Occipital lobe (tissue), 2 donors: ENCODE measurements around the gene CD14. TPM values are rescaled to one million over a fixed set of nuclear protein-coding genes. Genes with fewer than 3 reads are reported as not detected.
"Not testable (repeated sequence)": the region's sequence is repeated elsewhere in the genome, so short reads cannot be mapped to it uniquely, and the experiment has no call there.

ENCODE experiments used
- DNase-seq: peaks from one replicate; lab custom pipeline; 2025; lab: John Stamatoyannopoulos, UW
- total RNA-seq: library from RNA; depleted of rRNA; stranded (reverse); fragments of >200 nt; gene quantifications from one replicate; pipeline ENCODE4 v1.2.3, GENCODE V29; 2014

CD14 gene
- total RNA-seq, 1 donor from 2014 or later: 15.4 TPM

GRCh38 chr5:140596321-140596741, 36.6 kb downstream of the CD14 start:
- no peak for DNase-seq

DNA sequence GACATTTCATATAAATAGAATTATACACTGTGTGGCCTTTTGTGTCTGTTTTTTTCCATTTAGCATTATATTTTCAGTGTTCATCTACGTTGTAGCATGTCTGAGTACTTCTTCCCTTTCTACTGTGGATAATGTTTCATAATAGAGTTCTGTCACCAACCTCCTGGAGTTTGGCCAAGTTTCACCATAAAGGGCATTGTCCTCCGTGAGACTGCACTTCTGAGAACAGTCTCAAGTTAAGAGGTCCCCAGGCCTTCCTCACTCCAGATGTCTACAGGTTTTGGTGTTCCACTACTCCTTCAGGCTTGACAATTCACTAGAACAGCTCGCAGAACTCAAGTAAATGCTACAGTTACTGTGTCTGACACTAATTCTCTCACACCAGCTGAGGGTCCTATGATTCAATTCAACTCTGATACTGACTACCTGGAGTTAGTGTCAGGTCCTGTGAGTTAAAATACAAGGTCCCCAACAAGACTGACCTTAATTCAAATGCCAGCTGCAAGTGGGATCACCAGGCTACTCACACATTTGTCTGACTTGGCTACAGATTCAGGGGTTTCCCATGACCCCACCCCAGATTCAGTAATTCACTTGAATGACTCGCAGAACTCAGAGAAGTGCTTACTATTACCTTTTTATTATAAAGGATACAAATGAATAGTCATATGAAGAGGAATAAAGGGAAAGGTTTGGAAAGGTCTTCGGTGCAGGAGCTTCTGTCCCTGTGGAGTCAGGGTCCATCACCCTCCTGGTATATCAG, 37.3 kb downstream of the CD14 start:
- no peak for DNase-seq

- DNase-seq: no peak
Measured at GRCh38 chr5:140594169-140594568, 38.8 kb downstream of the CD14 start.

- not testable (repeated sequence) for DNase-seq
Measured at GRCh38 chr5:140593070-140593469, 39.9 kb downstream of the CD14 start.

GRCh38 chr5:140591747-140592372, 41.1 kb downstream of the CD14 start:
- DNase-seq: no peak

- DNase-seq: no peak
Measured at GRCh38 chr5:140590861-140591260, 42.1 kb downstream of the CD14 start.

DNA sequence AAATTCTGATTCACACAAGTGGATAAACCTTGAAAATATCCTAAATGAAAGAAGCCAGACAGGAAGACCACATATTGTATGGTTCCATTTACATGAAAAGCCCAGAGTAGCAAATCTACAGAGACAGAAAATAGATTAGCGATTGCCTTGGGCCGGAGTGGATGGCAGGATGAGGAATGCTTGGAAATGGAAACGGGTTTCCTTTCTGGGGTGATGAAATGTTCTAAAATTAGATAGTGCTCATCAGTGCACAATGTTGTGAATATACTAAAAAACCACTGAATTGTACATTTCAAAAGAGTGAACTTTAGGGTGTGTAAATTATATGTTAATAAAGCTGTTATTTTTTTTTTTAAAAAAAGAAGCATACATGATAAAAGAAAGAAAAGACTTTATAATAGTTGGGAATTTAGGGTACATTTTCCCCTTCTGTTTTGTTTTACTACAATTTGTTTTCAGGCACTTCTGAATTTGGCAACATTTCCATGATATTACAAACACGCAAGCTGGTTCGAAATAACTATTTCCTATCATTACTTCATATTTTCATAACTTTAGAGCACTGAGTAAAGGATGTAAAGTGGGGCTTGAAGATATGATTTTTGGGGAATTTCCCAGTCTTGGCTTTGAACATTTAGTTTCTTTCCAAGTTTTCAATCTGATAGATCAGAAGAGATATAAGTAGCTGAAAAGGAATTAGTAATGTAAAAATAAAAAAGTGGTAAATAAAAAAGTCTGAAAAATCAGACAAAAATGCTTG, 44.5 kb downstream of the CD14 start:
- DNase-seq: no peak

DNA sequence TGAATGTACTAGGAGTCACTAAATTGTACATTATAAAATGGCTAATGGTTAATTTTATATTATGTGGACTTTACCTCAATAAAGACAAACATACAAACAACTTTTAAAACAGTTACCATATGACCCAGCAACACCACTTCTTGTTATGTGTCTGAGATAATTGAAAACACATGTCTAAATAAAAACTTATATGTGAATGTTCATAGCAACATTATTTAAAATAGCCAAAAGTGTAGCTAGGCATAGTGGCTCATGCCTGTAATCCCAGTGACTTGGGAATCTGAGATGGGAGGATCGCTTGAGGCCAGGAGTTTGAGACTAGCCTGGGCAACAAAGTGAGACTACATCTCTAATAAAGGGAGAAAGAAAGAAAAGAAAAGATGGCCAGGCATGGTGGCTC, 45.5 kb downstream of the CD14 start:
- DNase-seq: no peak

Other genes starting within 250 kb of the CD14 start
- gene ANKHD1, start 231.3 kb downstream of the CD14 start, total RNA-seq: 104 TPM
- gene EIF4EBP3, start 85.5 kb downstream of the CD14 start, total RNA-seq: not detected
- gene SRA1, start 75.7 kb downstream of the CD14 start, total RNA-seq: 17.0 TPM
- gene APBB3, start 68.6 kb downstream of the CD14 start, total RNA-seq: 24.5 TPM
- gene SLC35A4, start 68.3 kb downstream of the CD14 start, total RNA-seq: 3.7 TPM
- 7.5 TPM for gene TMCO6, start 6.3 kb upstream of the CD14 start, total RNA-seq
- gene NDUFA2, start 14.5 kb upstream of the CD14 start, total RNA-seq: 27.8 TPM
- gene IK, start 14.7 kb upstream of the CD14 start, total RNA-seq: 55.7 TPM
- 14.2 TPM for gene WDR55, start 31.7 kb upstream of the CD14 start, total RNA-seq
- 0.31 TPM for gene DND1, start 40.4 kb upstream of the CD14 start, total RNA-seq
- 70.7 TPM for gene HARS1, start 58.2 kb upstream of the CD14 start, total RNA-seq
- 31.0 TPM for gene HARS2, start 58.3 kb upstream of the CD14 start, total RNA-seq
- gene ZMAT2, start 67.3 kb upstream of the CD14 start, total RNA-seq: 47.1 TPM
- gene PCDHA1, start 153.0 kb upstream of the CD14 start, total RNA-seq: 6.6 TPM
- 11.5 TPM for gene PCDHA2, start 161.7 kb upstream of the CD14 start, total RNA-seq
- gene PCDHA3, start 167.9 kb upstream of the CD14 start, total RNA-seq: 21.2 TPM
- 18.6 TPM for gene PCDHA4, start 173.9 kb upstream of the CD14 start, total RNA-seq
- 13.1 TPM for gene PCDHA5, start 188.4 kb upstream of the CD14 start, total RNA-seq
- gene PCDHA6, start 194.8 kb upstream of the CD14 start, total RNA-seq: 24.8 TPM
- gene PCDHA7, start 201.1 kb upstream of the CD14 start, total RNA-seq: 18.1 TPM
- 11.1 TPM for gene PCDHA8, start 208.0 kb upstream of the CD14 start, total RNA-seq
- 18.6 TPM for gene PCDHA9, start 215.2 kb upstream of the CD14 start, total RNA-seq
- 20.3 TPM for gene PCDHA10, start 222.7 kb upstream of the CD14 start, total RNA-seq
- gene PCDHA11, start 235.8 kb upstream of the CD14 start, total RNA-seq: 38.8 TPM
- 19.8 TPM for gene PCDHA12, start 242.1 kb upstream of the CD14 start, total RNA-seq
- gene PCDHA13, start 248.9 kb upstream of the CD14 start, total RNA-seq: 20.9 TPM